HT1080 (cell line): ENCODE measurements around the gene SEZ6. TPM values are rescaled to one million over a fixed set of nuclear protein-coding genes. Genes with fewer than 3 reads are reported as not detected.

ENCODE experiments used
- DNase-seq: peaks from one replicate; pipeline ENCODE4 v3.0.0-alpha.2; 2015; ENCODE audit warnings: low read depth
- total RNA-seq: library from RNA; depleted of rRNA; stranded (reverse); fragments of >200 nt; shearing (Covaris generic); gene quantifications from 2 replicates; pipeline ENCODE4 v1.2.3, GENCODE V29; 2014; rRNA removed

The SEZ6 gene
- total RNA-seq, 1 experiment from 2014 or later = not detected

GRCh38 chr17:28907709-28908475 lies 97.9 kb downstream of the SEZ6 start:
- DNase-seq = no peak

DNA sequence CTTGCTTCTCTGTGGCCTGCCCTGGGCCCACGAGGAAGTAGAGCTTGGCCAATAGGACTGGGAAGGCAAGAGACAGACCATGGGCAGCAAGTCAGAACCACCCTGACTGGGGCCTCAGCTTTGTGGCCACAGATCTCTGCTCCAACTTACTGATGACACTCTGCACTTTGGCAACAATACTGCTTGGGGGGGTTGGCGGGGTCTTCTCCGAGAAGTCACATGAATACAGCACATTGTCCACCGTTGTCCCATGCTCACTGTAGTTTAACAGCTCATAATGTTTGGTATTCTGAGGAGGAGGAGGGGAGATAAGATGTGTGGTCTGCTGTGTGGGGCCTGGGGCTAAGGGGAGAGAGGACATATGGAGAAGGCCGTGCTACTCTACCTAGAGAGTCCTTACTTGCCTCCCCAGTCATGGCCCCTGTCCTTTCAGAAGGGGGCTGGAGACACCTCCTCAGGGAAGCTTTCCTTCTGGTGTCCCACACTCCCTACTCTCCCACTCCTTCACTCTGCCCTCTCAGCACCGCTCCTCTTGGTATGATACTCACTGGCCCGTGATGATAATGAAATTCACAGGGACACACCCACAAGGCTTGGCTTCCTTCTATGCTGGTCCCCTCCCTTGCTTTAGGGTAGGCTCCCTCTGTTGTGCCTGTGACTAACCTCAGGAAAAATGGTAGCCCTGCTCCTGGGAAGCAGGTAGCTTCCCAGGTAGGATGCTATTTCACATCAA lies 99.0 kb downstream of the SEZ6 start:
- DNase-seq = no peak

DNA sequence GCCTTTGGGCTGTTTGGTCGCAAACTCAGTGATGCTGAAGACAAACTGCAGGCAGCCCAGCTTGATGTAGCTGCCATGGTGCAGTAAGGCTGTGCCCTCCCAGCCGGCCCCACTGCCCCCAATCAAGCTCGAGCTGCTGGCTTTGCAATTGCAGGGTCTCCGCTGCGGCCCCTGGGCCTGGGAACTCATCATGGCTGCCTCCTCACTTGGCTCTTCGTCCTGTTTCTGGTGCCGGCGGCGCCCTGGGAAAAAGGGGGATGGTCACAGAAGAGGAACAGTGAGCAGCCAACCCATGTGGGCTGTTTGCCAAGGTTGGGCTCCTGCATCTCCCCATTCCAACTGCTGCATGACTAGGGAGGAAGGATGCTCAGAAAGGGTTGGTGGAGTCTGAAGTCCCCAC lies 99.6 kb downstream of the SEZ6 start:
- no peak for DNase-seq

Other genes with a start within 250 kb of the SEZ6 start
- 4.4 and 11.9 TPM in 2 replicates for gene FAM222B, start 163.2 kb downstream of the SEZ6 start, total RNA-seq
- 35.4 and 47.1 TPM in 2 replicates for gene ERAL1, start 151.0 kb downstream of the SEZ6 start, total RNA-seq
- gene FLOT2, start 108.3 kb downstream of the SEZ6 start, total RNA-seq = 23.4 and 28.1 TPM in 2 replicates
- gene DHRS13, start 103.0 kb downstream of the SEZ6 start, total RNA-seq = 8.7 and 13.6 TPM in 2 replicates
- gene PHF12, start 54.5 kb downstream of the SEZ6 start, total RNA-seq = 21.1 and 24.7 TPM in 2 replicates
- 0.14 and 0.33 TPM in 2 replicates for gene PIPOX, start 37.1 kb upstream of the SEZ6 start, total RNA-seq
- gene MYO18A, start 174.4 kb upstream of the SEZ6 start, total RNA-seq = 17.0 and 21.0 TPM in 2 replicates
- not detected in 2 replicates for gene CRYBA1, start 240.8 kb upstream of the SEZ6 start, total RNA-seq